Mesendoderm (in vitro differentiated cells): Measurements from ENCODE around the gene DISC1.
"Not testable (repeated sequence)": the region's sequence is repeated elsewhere in the genome, so short reads cannot be mapped to it uniquely, and the experiment has no call there.

Source experiments
- DNase-seq: peaks from one replicate; pipeline ENCODE4 v3.0.0; 2013
- H2AK5ac ChIP-seq: 2 replicates; pipeline ENCODE4 v1.6.1; 2013; ENCODE audit warnings: low read length, inconsistent platforms
- H2BK120ac ChIP-seq: 2 replicates; pipeline ENCODE4 v1.6.1; 2013; ENCODE audit warnings: low read depth, mild to moderate bottlenecking, low read length, moderate library complexity, mixed read lengths
- H2BK15ac ChIP-seq: replicated peaks from 2 replicates; pipeline ENCODE4 v1.6.1; 2013; ENCODE audit warnings: low read depth, mild to moderate bottlenecking, moderate library complexity
- H2BK5ac ChIP-seq: 2 replicates; pipeline ENCODE4 v1.6.1; 2013; ENCODE audit warnings: low read length, inconsistent platforms
- H3K18ac ChIP-seq: 2 replicates; pipeline ENCODE4 v1.6.1; 2013; ENCODE audit warnings: mild to moderate bottlenecking, low read length, mixed read lengths
- H3K23ac ChIP-seq: one replicate; pipeline ENCODE4 v1.6.1; 2013; ENCODE audit warnings: low read length
- H3K27ac ChIP-seq: 2 replicates; pipeline ENCODE4 v1.5.1; 2013; ENCODE audit warnings: low read depth, mild to moderate bottlenecking, inconsistent platforms, low read length, moderate library complexity
- H3K27me3 ChIP-seq: 2 replicates; pipeline ENCODE4 v1.6.1; 2013; ENCODE audit warnings: low read length, control low read depth, mild to moderate bottlenecking, inconsistent platforms; ENCODE audit not compliant: insufficient read depth, poor library complexity
- H3K36me3 ChIP-seq: 2 replicates; pipeline ENCODE4 v1.6.1; 2013; ENCODE audit warnings: low read length, inconsistent platforms; ENCODE audit not compliant: control insufficient read depth, insufficient read depth
- H3K4ac ChIP-seq: one replicate; pipeline ENCODE4 v1.6.1; 2013; ENCODE audit warnings: low read depth, mild to moderate bottlenecking, low read length, moderate library complexity
- H3K4me1 ChIP-seq: 2 replicates; pipeline ENCODE4 v1.6.1; 2013; ENCODE audit warnings: low read depth, low read length, inconsistent platforms; ENCODE audit not compliant: control insufficient read depth
- H3K4me2 ChIP-seq: 2 replicates; pipeline ENCODE4 v1.6.1; 2013; ENCODE audit warnings: low read length
- H3K4me3 ChIP-seq: 2 replicates; pipeline ENCODE4 v1.5.1; 2013; ENCODE audit warnings: mild to moderate bottlenecking, low read length
- H3K56ac ChIP-seq: one replicate; pipeline ENCODE4 v1.6.1; 2013; ENCODE audit warnings: low read length
- H3K79me1 ChIP-seq: 2 replicates; pipeline ENCODE4 v1.6.1; 2013; ENCODE audit warnings: low read length, inconsistent platforms
- H3K79me2 ChIP-seq: 2 replicates; pipeline ENCODE4 v1.6.1; 2013; ENCODE audit warnings: mild to moderate bottlenecking, low read length; ENCODE audit not compliant: control insufficient read depth, insufficient read depth
- H3K9ac ChIP-seq: 2 replicates; pipeline ENCODE4 v1.6.1; 2013; ENCODE audit warnings: low read length, inconsistent platforms
- H4K5ac ChIP-seq: one replicate; pipeline ENCODE4 v1.6.1; 2013; ENCODE audit warnings: low read length
- H4K8ac ChIP-seq: one replicate; pipeline ENCODE4 v1.6.1; 2013; ENCODE audit warnings: low read depth, mild to moderate bottlenecking, control low read depth, low read length, moderate library complexity
- WGBS: extraction: QIAGEN DNeasy Blood & Tissue Kit; methylation state at CpG from one replicate; pipeline ENCODE4 v1.1.7; 2013; ENCODE audit warnings: low lambda C conversion rate, missing lambda C conversion rate; ENCODE audit not compliant: insufficient coverage; ENCODE audit errors: extremely low coverage; 5-methylcytosine and 5-hydroxymethylcytosine counted together

The DISC1 gene

DNA sequence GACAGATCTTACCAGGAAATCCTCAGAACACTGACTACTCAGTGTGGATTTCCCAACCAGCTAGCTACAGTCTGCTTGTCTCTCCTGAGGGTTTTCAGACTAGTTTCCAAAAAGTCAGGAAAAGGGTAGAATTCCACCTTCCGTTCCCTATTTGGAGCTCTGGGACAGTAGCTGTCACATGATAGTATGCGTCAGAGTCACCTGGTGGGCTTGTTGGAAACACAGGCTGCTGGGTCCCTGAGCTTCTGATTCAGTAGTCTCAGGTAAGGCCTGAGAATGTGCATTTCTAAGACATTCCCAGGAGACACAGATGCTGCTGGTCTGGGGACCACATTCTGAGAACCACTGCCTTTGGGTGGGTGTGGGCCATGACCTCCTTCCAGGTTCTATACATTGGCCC lies 272.5 kb downstream of the DISC1 start:
- H3K4ac ChIP-seq: no peak overlapping the region
- H3K27me3 ChIP-seq: no peaks in the 10 kb centered on the region
- H2AK5ac ChIP-seq: no peak overlapping the region
- DNase-seq: no peak
- H3K18ac ChIP-seq: no peak overlapping the region
- no peak overlapping the region for H3K9ac ChIP-seq
- no peak overlapping the region for H3K23ac ChIP-seq
- no peaks in the 10 kb centered on the region for H3K36me3 ChIP-seq
- H4K8ac ChIP-seq: no peak overlapping the region
- H4K5ac ChIP-seq: no peak overlapping the region
- WGBS: no CpG with 5 or more reads among the region's 2 CpGs
- no peaks in the 10 kb centered on the region for H3K79me1 ChIP-seq
- no peak overlapping the region for H2BK5ac ChIP-seq
- no peak overlapping the region for H2BK15ac ChIP-seq
- H3K79me2 ChIP-seq: no peaks in the 10 kb centered on the region
- H3K4me1 ChIP-seq: no peaks in the 10 kb centered on the region
- H3K4me2 ChIP-seq: no peak overlapping the region
- no peak overlapping the region for H3K4me3 ChIP-seq
- no peak overlapping the region for H3K27ac ChIP-seq
- H3K56ac ChIP-seq: no peak overlapping the region
- H2BK120ac ChIP-seq: no peak overlapping the region

DNA sequence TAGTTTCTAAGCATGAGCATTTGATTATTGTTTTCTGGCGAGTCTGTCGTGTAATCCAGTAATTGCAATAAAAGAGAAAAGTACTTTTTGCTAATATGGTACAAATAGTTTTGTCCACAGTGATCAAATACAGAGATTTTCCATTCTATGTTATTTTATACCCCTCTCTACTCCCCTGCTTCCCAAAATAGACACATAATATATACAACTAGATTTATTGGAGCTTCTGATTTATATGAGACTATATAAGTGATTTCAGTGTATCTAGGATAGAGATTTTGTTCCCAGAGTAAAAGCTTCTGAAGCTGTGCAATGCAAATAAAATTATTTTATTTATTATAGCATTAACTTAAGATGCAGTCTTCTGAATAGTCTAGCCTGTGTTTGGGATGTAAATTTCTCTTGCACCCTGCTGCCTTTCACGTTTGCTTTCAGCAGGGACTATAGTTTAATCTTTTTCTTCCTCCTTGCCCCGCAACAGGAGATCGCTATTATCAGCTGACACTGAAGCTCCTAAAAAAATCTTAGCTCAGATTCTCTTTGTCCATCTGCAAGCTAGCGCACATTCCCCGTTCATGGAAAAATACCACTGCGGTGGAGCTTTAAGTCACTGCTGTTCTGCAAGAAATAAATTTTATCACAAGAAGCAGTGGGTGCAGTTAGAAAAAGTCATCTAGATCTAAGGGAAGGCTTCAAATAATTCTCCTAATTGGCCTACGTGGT lies 273.3 kb downstream of the DISC1 start:
- no CpG with 5 or more reads among the region's 9 CpGs for WGBS
- Histone ChIP-seq H2BK120ac (no peak overlapping the region), H3K4ac (no peak overlapping the region), H3K4me1 (no peaks in the 10 kb centered on the region), H3K27ac (no peak overlapping the region), H4K5ac (no peak overlapping the region), H3K27me3 (no peaks in the 10 kb centered on the region), H4K8ac (no peak overlapping the region), H2BK15ac (no peak overlapping the region), H3K18ac (no peak overlapping the region), H3K36me3 (no peaks in the 10 kb centered on the region), H2BK5ac (no peak overlapping the region), H2AK5ac (no peak overlapping the region), H3K79me1 (no peaks in the 10 kb centered on the region), H3K23ac (no peak overlapping the region), H3K9ac (no peak overlapping the region), H3K4me2 (no peak overlapping the region), H3K79me2 (no peaks in the 10 kb centered on the region), H3K56ac (no peak overlapping the region), H3K4me3 (no peak overlapping the region)
- no peak for DNase-seq

DNA sequence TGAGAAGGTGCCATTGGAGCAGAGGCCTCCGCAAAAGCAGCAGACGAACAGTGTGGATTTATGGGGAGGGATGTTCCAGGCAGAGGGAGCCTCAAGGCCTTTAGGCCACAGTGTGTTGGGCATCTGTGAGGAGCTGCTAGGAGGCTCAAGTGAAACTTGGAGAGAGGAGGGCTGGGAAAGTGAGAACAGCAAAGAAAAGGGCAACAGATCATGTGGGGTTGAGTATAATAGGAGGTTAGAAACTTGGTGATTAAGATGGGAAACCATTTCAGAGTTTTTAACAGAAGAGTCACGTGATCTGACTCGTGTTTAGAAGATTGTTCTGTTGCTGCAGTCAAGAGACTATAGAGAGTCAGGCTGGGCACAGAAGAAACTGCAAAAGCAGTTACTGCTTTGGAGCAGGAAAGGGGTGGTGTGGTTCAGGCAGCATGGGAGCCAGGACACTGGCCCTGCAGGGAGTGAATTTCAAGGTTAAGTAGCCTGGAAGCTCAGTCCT lies 277.0 kb downstream of the DISC1 start:
- H3K4me1 ChIP-seq: no peaks in the 10 kb centered on the region
- H3K79me2 ChIP-seq: no peaks in the 10 kb centered on the region
- H3K23ac ChIP-seq: no peak overlapping the region
- H3K4me3 ChIP-seq: no peak overlapping the region
- no CpG with 5 or more reads among the region's 4 CpGs for WGBS
- H3K79me1 ChIP-seq: no peaks in the 10 kb centered on the region
- DNase-seq: no peak
- H4K5ac ChIP-seq: no peak overlapping the region
- H3K9ac ChIP-seq: no peak overlapping the region
- no peaks in the 10 kb centered on the region for H3K27me3 ChIP-seq
- no peak overlapping the region for H2BK120ac ChIP-seq
- no peak overlapping the region for H3K4me2 ChIP-seq
- H2BK5ac ChIP-seq: no peak overlapping the region
- no peaks in the 10 kb centered on the region for H3K36me3 ChIP-seq
- H4K8ac ChIP-seq: no peak overlapping the region
- no peak overlapping the region for H3K4ac ChIP-seq
- H3K56ac ChIP-seq: no peak overlapping the region
- H3K18ac ChIP-seq: no peak overlapping the region
- H2BK15ac ChIP-seq: no peak overlapping the region
- H3K27ac ChIP-seq: no peak overlapping the region
- no peak overlapping the region for H2AK5ac ChIP-seq

DNA sequence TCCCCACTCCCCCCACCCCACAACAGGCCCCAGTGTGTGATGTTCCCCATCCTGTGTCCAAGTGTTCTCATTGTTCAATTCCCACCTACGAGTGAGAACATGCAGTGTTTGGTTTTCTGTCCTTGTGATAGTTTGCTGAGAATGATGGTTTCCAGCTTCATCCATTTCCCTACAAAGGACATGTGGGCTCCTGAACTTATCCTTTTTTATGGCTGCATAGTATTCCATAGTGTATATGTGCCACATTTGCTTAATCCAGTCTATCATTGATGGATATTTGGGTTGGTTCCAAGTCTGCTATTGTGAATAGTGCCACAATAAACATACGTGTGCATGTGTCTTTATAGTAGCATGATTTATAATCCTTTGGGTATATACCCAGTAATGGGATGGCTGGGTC lies 280.7 kb downstream of the DISC1 start:
- H2BK120ac ChIP-seq, H3K79me1 ChIP-seq, H2BK5ac ChIP-seq, H3K56ac ChIP-seq, H3K23ac ChIP-seq, H3K4me3 ChIP-seq, H3K4me1 ChIP-seq, H3K27me3 ChIP-seq, H3K36me3 ChIP-seq, H2AK5ac ChIP-seq, H3K4ac ChIP-seq, H4K8ac ChIP-seq, H2BK15ac ChIP-seq, DNase-seq, H3K27ac ChIP-seq, H3K4me2 ChIP-seq, H3K9ac ChIP-seq, H3K79me2 ChIP-seq, H4K5ac ChIP-seq, H3K18ac ChIP-seq: not testable (repeated sequence)
- WGBS: no CpG with 5 or more reads among the region's 2 CpGs

DNA sequence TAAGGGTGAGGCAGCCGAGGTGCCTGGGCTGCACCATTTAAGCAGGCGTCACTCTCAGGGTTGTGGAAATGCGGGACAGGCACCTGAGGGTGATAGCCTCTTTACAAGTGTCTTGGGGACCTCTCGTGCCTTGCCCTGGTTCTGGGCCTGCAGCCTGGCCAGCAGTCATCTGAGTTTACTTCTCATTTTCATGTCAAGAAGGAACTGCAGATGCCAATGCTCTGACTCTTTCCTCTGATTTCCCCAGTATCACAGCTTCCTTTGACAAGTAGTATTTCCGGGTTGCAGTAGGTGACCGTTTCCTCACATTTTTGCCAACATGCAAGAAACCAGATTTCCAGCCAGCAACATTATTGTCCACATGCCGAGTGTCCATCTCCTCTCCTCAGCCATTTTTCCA lies 286.9 kb downstream of the DISC1 start:
- no peak for DNase-seq
- H3K4me2 ChIP-seq: no peak overlapping the region
- H3K79me2 ChIP-seq: no peaks in the 10 kb centered on the region
- H3K27me3 ChIP-seq: no peaks in the 10 kb centered on the region
- no CpG with 5 or more reads among the region's 7 CpGs for WGBS
- H3K4me1 ChIP-seq: peaks cover 2% of the 10 kb centered on the region
- no peaks in the 10 kb centered on the region for H3K36me3 ChIP-seq
- no peak overlapping the region for H3K4me3 ChIP-seq
- H3K18ac ChIP-seq: no peak overlapping the region
- H3K9ac ChIP-seq: no peak overlapping the region
- no peak overlapping the region for H3K56ac ChIP-seq
- no peak overlapping the region for H4K5ac ChIP-seq
- no peak overlapping the region for H2AK5ac ChIP-seq
- no peak overlapping the region for H2BK15ac ChIP-seq
- H3K23ac ChIP-seq: no peak overlapping the region
- H4K8ac ChIP-seq: no peak overlapping the region
- no peak overlapping the region for H2BK5ac ChIP-seq
- no peaks in the 10 kb centered on the region for H3K79me1 ChIP-seq
- no peak overlapping the region for H2BK120ac ChIP-seq
- no peak overlapping the region for H3K27ac ChIP-seq
- no peak overlapping the region for H3K4ac ChIP-seq
